Activated naive CD4-positive, alpha-beta T cell treated with anti-CD3 and anti-CD28 coated beads for 36 hours (primary cell): ENCODE measurements around the gene IMP4. TPM values are rescaled to one million over a fixed set of nuclear protein-coding genes. Genes with fewer than 3 reads are reported as not detected.

Experiments
- CTCF ChIA-PET: fragments of 350-600 bp; sonication (Branson Sonifier 250); formaldehyde crosslinking; loops from one replicate; lab custom pipeline; 2021; ENCODE audit warnings: antibody characterized with exemption; lab: Charles Lee
- DNase-seq: peaks from one replicate; pipeline ENCODE4 v3.0.0-alpha.2; 2020
- H3K27ac Mint-ChIP-seq: one replicate; pipeline ENCODE4 v1.8.0; 2021; ENCODE audit warnings: mild to moderate bottlenecking, mixed read lengths
- H3K27me3 Mint-ChIP-seq: one replicate; pipeline ENCODE4 v1.8.0; 2021; ENCODE audit warnings: low read depth, mixed read lengths
- H3K36me3 Mint-ChIP-seq: one replicate; pipeline ENCODE4 v1.8.0; 2021; ENCODE audit warnings: low read depth, mixed read lengths
- H3K4me1 Mint-ChIP-seq: one replicate; pipeline ENCODE4 v1.8.0; 2021; ENCODE audit warnings: low read depth, mixed read lengths
- H3K4me3 Mint-ChIP-seq: one replicate; pipeline ENCODE4 v1.8.0; 2021; ENCODE audit warnings: mild to moderate bottlenecking, moderate library complexity, mixed read lengths
- H3K9me3 Mint-ChIP-seq: one replicate; pipeline ENCODE4 v1.8.0; 2021; ENCODE audit warnings: mixed read lengths
- intact Hi-C: fragments of 100-400 bp; cut with micrococcal nuclease; formaldehyde crosslinking; loops from one replicate; pipeline ENCODE4 v1.15.1; 2023
- total RNA-seq, 2 experiments: library from RNA; stranded (reverse); gene quantifications; one replicate each; pipeline ENCODE4 v1.2.3, GENCODE V29; 2021

IMP4 gene
- total RNA-seq, 2 experiments from 2014 or later, result 120 to 128 TPM

- Mint-ChIP-seq H3K4me1 (peaks cover 16% of the 10 kb centered on the region), H3K27me3 (no peaks in the 10 kb centered on the region), H3K36me3 (peaks cover 25% of the 10 kb centered on the region), H3K27ac (no peak overlapping the region), H3K9me3 (no peaks in the 10 kb centered on the region), H3K4me3 (no peak overlapping the region)
- DNase-seq, result no peak
- intact Hi-C loops, result loop anchor here (10.0 kb wide), 2 partner anchors 184 to 414 kb away; no protein-coding TSS in a partner anchor
- CTCF ChIA-PET, result no interaction called here
Observed at GRCh38 chr2:130338793-130339345, 3.8 kb upstream of the IMP4 start.

GRCh38 chr2:130339885-130340745, 2.6 kb upstream of the IMP4 start:
- intact Hi-C loops, result loop anchor here (5.0 to 10.0 kb wide), 3 partner anchors 87 to 415 kb away; no protein-coding TSS in a partner anchor
- no peaks in the 10 kb centered on the region for H3K27me3 Mint-ChIP-seq
- no peak overlapping the region for H3K4me3 Mint-ChIP-seq
- no peaks in the 10 kb centered on the region for H3K9me3 Mint-ChIP-seq
- peaks cover 32% of the 10 kb centered on the region for H3K36me3 Mint-ChIP-seq
- DNase-seq, result no peak
- CTCF ChIA-PET, result interaction anchor here (2.8 kb wide), 1 partner anchor 7 kb away, joined by 19 read pairs; no protein-coding TSS in a partner anchor
- H3K4me1 Mint-ChIP-seq, result peaks cover 23% of the 10 kb centered on the region
- H3K27ac Mint-ChIP-seq, result peak overlapping the region; percentile 46

GRCh38 chr2:130341562-130342019, 1.1 kb upstream of the IMP4 start:
- H3K27ac Mint-ChIP-seq, result peak overlapping the region; percentile 100
- H3K36me3 Mint-ChIP-seq, result peaks cover 46% of the 10 kb centered on the region
- intact Hi-C loops, result loop anchor here (1.0 to 5.0 kb wide), 10 partner anchors 14 to 1151 kb away; partner anchors contain the start of genes FAM168B, MZT2A and SMPD4
- peak; percentile 18 for DNase-seq
- H3K9me3 Mint-ChIP-seq, result no peaks in the 10 kb centered on the region
- peaks cover 36% of the 10 kb centered on the region for H3K4me1 Mint-ChIP-seq
- peak overlapping the region; percentile 99 for H3K4me3 Mint-ChIP-seq
- no peaks in the 10 kb centered on the region for H3K27me3 Mint-ChIP-seq
- CTCF ChIA-PET, result interaction anchor here (1.0 to 2.8 kb wide), 4 partner anchors 9 to 31 kb away, joined by 5 to 19 read pairs (median 8); no protein-coding TSS in a partner anchor

- CTCF ChIA-PET, result interaction anchor here (1.0 to 2.8 kb wide), 9 partner anchors 8 to 161 kb away, joined by 3 to 19 read pairs (median 6); partner anchors contain the start of genes MZT2B, PTPN18 and SMPD4
- H3K4me1 Mint-ChIP-seq, result peaks cover 37% of the 10 kb centered on the region
- H3K9me3 Mint-ChIP-seq, result no peaks in the 10 kb centered on the region
- DNase-seq, result peak; percentile 89
- no peaks in the 10 kb centered on the region for H3K27me3 Mint-ChIP-seq
- H3K36me3 Mint-ChIP-seq, result peaks cover 49% of the 10 kb centered on the region
- peak overlapping the region; percentile 100 for H3K27ac Mint-ChIP-seq
- peak overlapping the region; percentile 99 for H3K4me3 Mint-ChIP-seq
- intact Hi-C loops, result loop anchor here (1.0 to 5.0 kb wide), 10 partner anchors 13 to 1151 kb away; partner anchors contain the start of genes FAM168B, MZT2A and SMPD4
Observed at GRCh38 chr2:130342020-130342532, 621 bp upstream of the IMP4 start.

GRCh38 chr2:130344578-130344977, 1.9 kb downstream of the IMP4 start:
- H3K4me3 Mint-ChIP-seq, result peak overlapping the region; percentile 99
- CTCF ChIA-PET, result interaction anchor here (1.3 to 1.6 kb wide), 2 partner anchors 11 to 25 kb away, joined by 3 to 5 read pairs; partner anchors contain the start of gene PTPN18
- no peak for DNase-seq
- H3K36me3 Mint-ChIP-seq, result peaks cover 52% of the 10 kb centered on the region
- H3K27me3 Mint-ChIP-seq, result no peaks in the 10 kb centered on the region
- peaks cover 55% of the 10 kb centered on the region for H3K4me1 Mint-ChIP-seq
- intact Hi-C loops, result loop anchor here (5.0 kb wide), 1 partner anchor 83 kb away; no protein-coding TSS in a partner anchor
- no peaks in the 10 kb centered on the region for H3K9me3 Mint-ChIP-seq
- H3K27ac Mint-ChIP-seq, result peak overlapping the region; percentile 16

GRCh38 chr2:130345091-130345490, 2.4 kb downstream of the IMP4 start:
- peak overlapping the region; percentile 16 for H3K27ac Mint-ChIP-seq
- H3K36me3 Mint-ChIP-seq, result peaks cover 50% of the 10 kb centered on the region
- CTCF ChIA-PET, result interaction anchor here (1.6 kb wide), 1 partner anchor 10 kb away, joined by 5 read pairs; the partner anchor contains the start of gene PTPN18
- H3K9me3 Mint-ChIP-seq, result no peaks in the 10 kb centered on the region
- no peak overlapping the region for H3K4me3 Mint-ChIP-seq
- no peak for DNase-seq
- peaks cover 55% of the 10 kb centered on the region for H3K4me1 Mint-ChIP-seq
- intact Hi-C loops, result no loop called here
- no peaks in the 10 kb centered on the region for H3K27me3 Mint-ChIP-seq

GRCh38 chr2:130345611-130346010, 2.9 kb downstream of the IMP4 start:
- intact Hi-C loops, result no loop called here
- CTCF ChIA-PET, result interaction anchor here (1.6 kb wide), 1 partner anchor 10 kb away, joined by 5 read pairs; the partner anchor contains the start of gene PTPN18

GRCh38 chr2:130346041-130346740, 3.5 kb downstream of the IMP4 start:
- CTCF ChIA-PET, result no interaction called here
- Mint-ChIP-seq H3K36me3 (peaks cover 48% of the 10 kb centered on the region), H3K4me1 (peaks cover 54% of the 10 kb centered on the region), H3K27ac (peak overlapping the region; percentile 31), H3K9me3 (no peaks in the 10 kb centered on the region), H3K4me3 (no peak overlapping the region), H3K27me3 (no peaks in the 10 kb centered on the region)
- no peak for DNase-seq
- intact Hi-C loops, result no loop called here

More at GRCh38 chr2:130345611-130346010, 2.9 kb downstream of the IMP4 start:
- no peaks in the 10 kb centered on the region for H3K27me3 Mint-ChIP-seq
- no peak overlapping the region for H3K4me3 Mint-ChIP-seq
- DNase-seq, result no peak
- H3K4me1 Mint-ChIP-seq, result peaks cover 57% of the 10 kb centered on the region
- peaks cover 48% of the 10 kb centered on the region for H3K36me3 Mint-ChIP-seq
- no peak overlapping the region for H3K27ac Mint-ChIP-seq
- no peaks in the 10 kb centered on the region for H3K9me3 Mint-ChIP-seq

- H3K36me3 Mint-ChIP-seq, result peaks cover 51% of the 10 kb centered on the region
- no peaks in the 10 kb centered on the region for H3K27me3 Mint-ChIP-seq
- intact Hi-C loops, result no loop called here
- H3K27ac Mint-ChIP-seq, result no peak overlapping the region
- CTCF ChIA-PET, result interaction anchor here (1.1 to 1.3 kb wide), 2 partner anchors 9 to 26 kb away, joined by 3 to 4 read pairs; partner anchors contain the start of gene PTPN18
- H3K9me3 Mint-ChIP-seq, result no peaks in the 10 kb centered on the region
- H3K4me1 Mint-ChIP-seq, result peaks cover 51% of the 10 kb centered on the region
- DNase-seq, result no peak
- no peak overlapping the region for H3K4me3 Mint-ChIP-seq
Observed at GRCh38 chr2:130346741-130347066, 4.0 kb downstream of the IMP4 start.

GRCh38 chr2:130347220-130347925, 4.7 kb downstream of the IMP4 start:
- peaks cover 50% of the 10 kb centered on the region for H3K4me1 Mint-ChIP-seq
- peaks cover 49% of the 10 kb centered on the region for H3K36me3 Mint-ChIP-seq
- intact Hi-C loops, result no loop called here
- H3K9me3 Mint-ChIP-seq, result no peaks in the 10 kb centered on the region
- no peak overlapping the region for H3K4me3 Mint-ChIP-seq
- DNase-seq, result no peak
- peak overlapping the region; percentile 24 for H3K27ac Mint-ChIP-seq
- CTCF ChIA-PET, result interaction anchor here (1.1 to 1.3 kb wide), 2 partner anchors 8 to 26 kb away, joined by 3 to 4 read pairs; partner anchors contain the start of gene PTPN18
- no peaks in the 10 kb centered on the region for H3K27me3 Mint-ChIP-seq

GRCh38 chr2:130349174-130349573, 6.5 kb downstream of the IMP4 start:
- H3K27ac Mint-ChIP-seq, result peak overlapping the region; percentile 51
- H3K9me3 Mint-ChIP-seq, result no peaks in the 10 kb centered on the region
- no peaks in the 10 kb centered on the region for H3K27me3 Mint-ChIP-seq
- intact Hi-C loops, result no loop called here
- H3K36me3 Mint-ChIP-seq, result peaks cover 43% of the 10 kb centered on the region
- peaks cover 46% of the 10 kb centered on the region for H3K4me1 Mint-ChIP-seq
- CTCF ChIA-PET, result no interaction called here
- H3K4me3 Mint-ChIP-seq, result no peak overlapping the region
- no peak for DNase-seq
